A673 (cell line): ENCODE data around the gene MAGI1.

Experiments used
- CTCF ChIP-seq: fragments of 300-800, 200-600 bp; sonication (generic); conservative IDR thresholded peaks from 2 replicates; pipeline ENCODE4 v1.5.1; 2017; ENCODE audit warnings: low read depth, mild to moderate bottlenecking, antibody characterized with exemption, low read length, moderate library complexity, mixed read lengths
- EZH2 ChIP-seq: fragments of 200-600 bp; sonication (generic); IDR thresholded peaks from 2 replicates; pipeline ENCODE4 v1.6.1; 2017; ENCODE audit warnings: borderline replicate concordance, low read depth, mild to moderate bottlenecking, mixed read lengths, antibody characterized with exemption, low read length; ENCODE audit not compliant: poor library complexity, severe bottlenecking

GRCh38 chr3:65952842-65953241 lies 85.9 kb downstream of the MAGI1 start:
- TF ChIP-seq CTCF (no peak), EZH2 (no peak)
